Smooth muscle cell (in vitro differentiated cells): Measurements from ENCODE around the gene PPP1R9A. TPM values are rescaled to one million over a fixed set of nuclear protein-coding genes. Genes with fewer than 3 reads are reported as not detected.

Experiments used
- DNase-seq: peaks from one replicate; lab custom pipeline; 2025; ENCODE audit not compliant: unreplicated experiment; lab: John Stamatoyannopoulos, UW
- H2AFZ ChIP-seq: fragments of 200-600 bp; sonication (generic); 2 replicates; pipeline ENCODE4 v1.6.0; 2016; ENCODE audit warnings: antibody characterized with exemption, low read depth, mild to moderate bottlenecking
- H3F3A ChIP-seq: fragments of 200-600 bp; sonication (generic); 2 replicates; pipeline ENCODE4 v1.6.0; 2017; ENCODE audit warnings: antibody characterized with exemption, low read depth
- H3K27ac ChIP-seq: fragments of 200-600 bp; sonication (generic); 2 replicates; pipeline ENCODE4 v1.5.1; 2016; ENCODE audit warnings: low read depth, mild to moderate bottlenecking
- H3K27me3 ChIP-seq: fragments of 200-600 bp; sonication (generic); 2 replicates; pipeline ENCODE4 v1.6.1; 2016; ENCODE audit warnings: low read depth, mild to moderate bottlenecking
- H3K36me3 ChIP-seq: fragments of 200-600 bp; sonication (generic); 2 replicates; pipeline ENCODE4 v1.5.1; 2016; ENCODE audit warnings: low read depth
- H3K4me1 ChIP-seq: fragments of 200-600 bp; sonication (generic); 2 replicates; pipeline ENCODE4 v1.5.1; 2016; ENCODE audit warnings: low read depth
- H3K4me2 ChIP-seq: fragments of 200-600 bp; sonication (generic); 2 replicates; pipeline ENCODE4 v1.6.0; 2016; ENCODE audit warnings: mild to moderate bottlenecking
- H3K4me3 ChIP-seq: fragments of 200-600 bp; sonication (generic); 2 replicates; pipeline ENCODE4 v1.5.1; 2016; ENCODE audit warnings: mild to moderate bottlenecking
- H3K79me2 ChIP-seq: fragments of 200-600 bp; sonication (generic); 2 replicates; pipeline ENCODE4 v1.6.0; 2016; ENCODE audit warnings: low read depth, mild to moderate bottlenecking
- H3K9ac ChIP-seq: fragments of 200-600 bp; sonication (generic); 2 replicates; pipeline ENCODE4 v1.6.0; 2016; ENCODE audit warnings: low read depth
- H3K9me3 ChIP-seq: fragments of 200-600 bp; sonication (generic); replicated peaks from 2 replicates; pipeline ENCODE4 v1.5.1; 2016; ENCODE audit warnings: low read depth
- H4K20me1 ChIP-seq: fragments of 200-600 bp; sonication (generic); 2 replicates; pipeline ENCODE4 v1.6.0; 2016; ENCODE audit warnings: low read depth
- WGBS: methylation state at CpG from one replicate; pipeline ENCODE4 v1.1.7; 2016; ENCODE audit warnings: low lambda C conversion rate; 5-methylcytosine and 5-hydroxymethylcytosine counted together
- polyA plus RNA-seq: library from polyadenylated mRNA; unstranded; fragments of >200 nt; fragmentation: Nextera tagmentation; extraction: Ambion mirVana; gene quantifications from 2 replicates; pipeline ENCODE4 v1.2.1, GENCODE V29; 2016
- total RNA-seq: library from RNA; depleted of rRNA; stranded (reverse); fragments of >200 nt; gene quantifications from 2 replicates; pipeline ENCODE4 v1.2.3, GENCODE V29; 2014
- TF ChIP-seq, protein P1 (sequence below): fragments of 200-600 bp; sonication (generic); IDR thresholded peaks from 2 replicates; pipeline ENCODE4 v1.5.1; 2017; ENCODE audit warnings: borderline replicate concordance, mild to moderate bottlenecking, antibody characterized with exemption; ENCODE audit not compliant: insufficient read depth, poor library complexity, severe bottlenecking

The PPP1R9A gene
- total and polyA plus RNA-seq, 2 experiments from 2014 or later, result 0.22 to 1.6 TPM

DNA sequence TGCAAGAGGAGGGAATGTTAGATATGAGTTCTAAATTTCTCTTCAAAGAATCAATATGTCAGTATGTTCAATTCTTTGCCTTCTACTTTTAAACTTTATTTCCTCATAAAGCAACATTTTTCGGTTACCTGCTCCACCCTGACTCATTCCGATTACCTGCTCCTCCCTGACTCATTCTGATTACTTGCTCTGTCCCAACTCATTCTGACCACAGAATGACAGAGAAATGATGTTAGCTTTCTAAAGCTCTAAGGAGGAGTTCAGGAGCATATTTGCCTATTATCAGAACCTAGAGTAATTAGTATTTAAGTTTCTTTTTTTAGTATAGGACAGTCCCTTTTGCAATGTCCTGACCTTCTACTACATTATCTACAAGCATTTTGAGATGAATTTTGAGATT lies 24.5 kb upstream of the PPP1R9A start:
- no peaks in the 10 kb centered on the region for H3K79me2 ChIP-seq
- no peaks in the 10 kb centered on the region for H3K27me3 ChIP-seq
- no peaks in the 10 kb centered on the region for H4K20me1 ChIP-seq
- no peak overlapping the region for H3K4me3 ChIP-seq
- no peaks in the 10 kb centered on the region for H3K4me1 ChIP-seq
- no peak overlapping the region for H3K4me2 ChIP-seq
- TF ChIP-seq, protein P1, sequence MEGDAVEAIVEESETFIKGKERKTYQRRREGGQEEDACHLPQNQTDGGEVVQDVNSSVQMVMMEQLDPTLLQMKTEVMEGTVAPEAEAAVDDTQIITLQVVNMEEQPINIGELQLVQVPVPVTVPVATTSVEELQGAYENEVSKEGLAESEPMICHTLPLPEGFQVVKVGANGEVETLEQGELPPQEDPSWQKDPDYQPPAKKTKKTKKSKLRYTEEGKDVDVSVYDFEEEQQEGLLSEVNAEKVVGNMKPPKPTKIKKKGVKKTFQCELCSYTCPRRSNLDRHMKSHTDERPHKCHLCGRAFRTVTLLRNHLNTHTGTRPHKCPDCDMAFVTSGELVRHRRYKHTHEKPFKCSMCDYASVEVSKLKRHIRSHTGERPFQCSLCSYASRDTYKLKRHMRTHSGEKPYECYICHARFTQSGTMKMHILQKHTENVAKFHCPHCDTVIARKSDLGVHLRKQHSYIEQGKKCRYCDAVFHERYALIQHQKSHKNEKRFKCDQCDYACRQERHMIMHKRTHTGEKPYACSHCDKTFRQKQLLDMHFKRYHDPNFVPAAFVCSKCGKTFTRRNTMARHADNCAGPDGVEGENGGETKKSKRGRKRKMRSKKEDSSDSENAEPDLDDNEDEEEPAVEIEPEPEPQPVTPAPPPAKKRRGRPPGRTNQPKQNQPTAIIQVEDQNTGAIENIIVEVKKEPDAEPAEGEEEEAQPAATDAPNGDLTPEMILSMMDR, result no peak
- H3K9me3 ChIP-seq, result no peaks in the 10 kb centered on the region
- no peak overlapping the region for H2AFZ ChIP-seq
- no peaks in the 10 kb centered on the region for H3K36me3 ChIP-seq
- H3K9ac ChIP-seq, result no peak overlapping the region
- WGBS, result 63% methylated on average over 2 of the region's 2 CpGs
- DNase-seq, result no peak
- no peaks in the 10 kb centered on the region for H3F3A ChIP-seq
- H3K27ac ChIP-seq, result peak overlapping the region; percentile 74

DNA sequence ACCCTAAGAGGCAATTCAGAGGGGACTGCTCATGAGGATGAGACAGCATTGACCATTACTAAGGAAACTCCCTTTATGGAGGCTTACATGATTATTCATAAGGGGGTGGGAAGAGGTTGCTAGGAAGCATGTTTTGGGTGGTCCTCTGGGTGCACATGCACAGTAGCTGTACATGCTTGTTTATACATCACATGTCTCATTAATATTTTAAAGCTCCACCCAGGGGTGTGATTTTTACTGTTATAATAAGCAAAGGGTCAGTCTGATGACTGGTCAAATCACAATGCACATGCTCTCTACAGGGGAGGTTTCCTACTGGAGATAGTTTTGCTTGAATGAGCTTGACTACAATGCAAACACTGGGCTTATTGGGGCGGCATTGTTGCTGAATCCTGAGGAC lies 23.8 kb upstream of the PPP1R9A start:
- DNase-seq, result no peak
- Histone ChIP-seq H3K79me2 (no peaks in the 10 kb centered on the region), H3K27ac (peak overlapping the region; percentile 74), H3K9me3 (no peaks in the 10 kb centered on the region), H3K4me1 (peaks cover 6% of the 10 kb centered on the region), H2AFZ (no peak overlapping the region), H3K36me3 (no peaks in the 10 kb centered on the region), H3F3A (no peaks in the 10 kb centered on the region), H3K9ac (no peak overlapping the region), H3K4me2 (no peak overlapping the region), H3K27me3 (no peaks in the 10 kb centered on the region), H3K4me3 (no peak overlapping the region), H4K20me1 (no peaks in the 10 kb centered on the region)
- WGBS, result 94% methylated on average over 1 of the region's 1 CpG
- TF ChIP-seq, protein P1, result no peak

DNA sequence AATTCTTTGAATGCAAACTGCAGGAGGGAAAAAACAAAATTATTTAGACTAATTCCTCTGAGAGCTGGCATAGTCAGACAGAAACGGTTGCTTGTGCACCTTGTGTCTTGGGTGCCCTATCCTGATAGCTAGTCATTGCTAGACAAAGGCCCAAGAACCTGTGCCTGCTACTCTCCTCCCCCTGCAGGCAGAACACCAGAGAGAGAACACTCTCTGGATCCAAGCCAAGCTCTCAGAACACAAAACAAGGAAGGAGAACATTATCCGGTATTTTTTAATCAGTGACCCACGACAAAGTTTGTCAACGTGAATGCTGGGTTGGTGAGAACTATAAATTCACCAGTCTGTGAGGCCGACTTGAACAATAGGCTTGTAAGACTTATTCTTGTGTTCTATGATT lies 18.8 kb upstream of the PPP1R9A start:
- H4K20me1 ChIP-seq, result no peaks in the 10 kb centered on the region
- H3K4me3 ChIP-seq, result no peak overlapping the region
- no peaks in the 10 kb centered on the region for H3F3A ChIP-seq
- H3K79me2 ChIP-seq, result no peaks in the 10 kb centered on the region
- no peak for DNase-seq
- peaks cover 6% of the 10 kb centered on the region for H3K4me1 ChIP-seq
- H3K4me2 ChIP-seq, result no peak overlapping the region
- H2AFZ ChIP-seq, result no peak overlapping the region
- H3K27me3 ChIP-seq, result no peaks in the 10 kb centered on the region
- H3K9me3 ChIP-seq, result no peaks in the 10 kb centered on the region
- H3K36me3 ChIP-seq, result no peaks in the 10 kb centered on the region
- 79% methylated on average over 5 of the region's 5 CpGs for WGBS
- no peak overlapping the region for H3K9ac ChIP-seq
- TF ChIP-seq, protein P1, result no peak
- no peak overlapping the region for H3K27ac ChIP-seq

DNA sequence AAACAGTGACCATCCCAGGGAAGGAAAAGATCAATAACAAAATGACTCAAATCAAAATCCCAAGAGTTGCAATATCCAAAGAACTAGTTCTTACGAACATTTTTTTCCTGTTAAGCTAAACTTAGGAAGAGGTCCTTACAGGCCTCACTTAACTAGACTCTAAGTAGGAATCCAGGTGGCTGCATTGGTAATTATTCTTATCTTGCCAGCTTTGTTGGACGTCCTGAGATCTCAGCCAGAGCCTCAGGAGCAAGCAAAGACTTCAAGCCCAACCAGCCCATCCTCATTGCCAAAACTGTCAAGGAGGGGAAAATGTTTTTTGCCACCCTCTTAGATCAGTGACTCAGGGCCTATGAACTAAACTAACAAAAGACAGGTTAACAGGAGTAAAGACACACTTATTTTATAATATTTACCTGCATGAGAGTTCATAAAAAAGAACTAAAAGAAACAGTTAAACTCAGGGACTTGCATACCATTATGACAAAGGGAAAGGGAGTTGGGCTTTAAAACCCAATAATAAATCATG lies 18.3 kb upstream of the PPP1R9A start:
- H3K4me3 ChIP-seq, result no peak overlapping the region
- H3K36me3 ChIP-seq, result no peaks in the 10 kb centered on the region
- H3K4me1 ChIP-seq, result peaks cover 6% of the 10 kb centered on the region
- H3K9ac ChIP-seq, result no peak overlapping the region
- H2AFZ ChIP-seq, result no peak overlapping the region
- H3F3A ChIP-seq, result no peaks in the 10 kb centered on the region
- no peaks in the 10 kb centered on the region for H3K27me3 ChIP-seq
- no peak overlapping the region for H3K27ac ChIP-seq
- no peak for DNase-seq
- no peaks in the 10 kb centered on the region for H4K20me1 ChIP-seq
- H3K79me2 ChIP-seq, result no peaks in the 10 kb centered on the region
- TF ChIP-seq, protein P1, result no peak
- H3K9me3 ChIP-seq, result no peaks in the 10 kb centered on the region
- WGBS, result 75% methylated on average over 2 of the region's 2 CpGs
- H3K4me2 ChIP-seq, result no peak overlapping the region
